Common myeloid progenitor, CD34-positive (primary cell): ENCODE measurements around the gene CD96.

Source experiments
- CTCF ChIA-PET: fragments of 350-600 bp; sonication (Branson Sonifier 250); formaldehyde crosslinking; loops from one replicate; lab custom pipeline; 2021; ENCODE audit warnings: antibody characterized with exemption; lab: Charles Lee
- POLR2A ChIA-PET: fragments of 350-600 bp; sonication (Branson Sonifier 250); formaldehyde crosslinking; loops from one replicate; lab custom pipeline; 2021; ENCODE audit warnings: antibody characterized with exemption; lab: Charles Lee
- DNase-seq, 3 donors: peaks; one replicate each; pipeline versions ENCODE4 v3.0.0 to v3.0.0-alpha.2; 2013
- H3K27ac ChIP-seq, 2 experiments: 1 replicate in 1 of 2; 2 replicates in 1 of 2; pipeline ENCODE4 v1.7.0; 2013; ENCODE audit warnings: inconsistent platforms in 2 of 2, low read length in 2 of 2, mild to moderate bottlenecking in 2 of 2, low read depth in 1 of 2, moderate library complexity in 1 of 2; ENCODE audit not compliant: severe bottlenecking in 2 of 2, insufficient read depth in 1 of 2, poor library complexity in 1 of 2
- H3K27me3 ChIP-seq, 5 experiments: replicated peaks in 2 of 5; 1 replicate in 3 of 5; 2 replicates in 2 of 5; pipeline versions ENCODE4 v1.6.1 to v1.7.0; 2013; ENCODE audit warnings: low read length in 4 of 5, mild to moderate bottlenecking in 2 of 5, moderate library complexity in 2 of 5, inconsistent platforms in 1 of 5; ENCODE audit not compliant: insufficient read depth in 5 of 5, control insufficient read depth in 4 of 5
- H3K36me3 ChIP-seq, 4 experiments: 1 replicate in 2 of 4; 2 replicates in 2 of 4; pipeline versions ENCODE4 v1.6.1 to v1.7.0; 2013; ENCODE audit warnings: low read length in 3 of 4, control low read depth in 1 of 4, mild to moderate bottlenecking in 1 of 4; ENCODE audit not compliant: control insufficient read depth in 4 of 4, insufficient read depth in 4 of 4
- H3K4me1 ChIP-seq, 4 experiments: 1 replicate in 3 of 4; 2 replicates in 1 of 4; pipeline versions ENCODE4 v1.6.1 to v1.7.1; 2013; ENCODE audit warnings: low read length in 3 of 4, mild to moderate bottlenecking in 3 of 4, control low read depth in 1 of 4, inconsistent platforms in 1 of 4, moderate library complexity in 1 of 4; ENCODE audit not compliant: control insufficient read depth in 4 of 4, insufficient read depth in 4 of 4; ENCODE audit errors: control extremely low read depth in 1 of 4
- H3K4me3 ChIP-seq, 7 experiments: 1 replicate in 4 of 7; 2 replicates in 3 of 7; pipeline versions ENCODE4 v1.5.1 to v1.7.0; 2013; ENCODE audit warnings: mild to moderate bottlenecking in 7 of 7, low read length in 6 of 7, moderate library complexity in 6 of 7, inconsistent platforms in 2 of 7, low read depth in 2 of 7, control low read depth in 1 of 7; ENCODE audit not compliant: insufficient read depth in 4 of 7, control insufficient read depth in 1 of 7; ENCODE audit errors: extremely low read depth in 1 of 7
- H3K9me3 ChIP-seq, 5 experiments: 1 replicate in 4 of 5; 2 replicates in 1 of 5; pipeline versions ENCODE4 v1.6.1 to v1.7.1; 2013; ENCODE audit warnings: low read length in 4 of 5, mild to moderate bottlenecking in 2 of 5, inconsistent platforms in 1 of 5, low read depth in 1 of 5, moderate library complexity in 1 of 5; ENCODE audit not compliant: control insufficient read depth in 4 of 5, insufficient read depth in 2 of 5; ENCODE audit errors: control extremely low read depth in 1 of 5
- WGBS: methylation state at CpG from one replicate; pipeline ENCODE4 v1.1.5; 2013; ENCODE audit not compliant: insufficient coverage; 5-methylcytosine and 5-hydroxymethylcytosine counted together

The CD96 gene

DNA sequence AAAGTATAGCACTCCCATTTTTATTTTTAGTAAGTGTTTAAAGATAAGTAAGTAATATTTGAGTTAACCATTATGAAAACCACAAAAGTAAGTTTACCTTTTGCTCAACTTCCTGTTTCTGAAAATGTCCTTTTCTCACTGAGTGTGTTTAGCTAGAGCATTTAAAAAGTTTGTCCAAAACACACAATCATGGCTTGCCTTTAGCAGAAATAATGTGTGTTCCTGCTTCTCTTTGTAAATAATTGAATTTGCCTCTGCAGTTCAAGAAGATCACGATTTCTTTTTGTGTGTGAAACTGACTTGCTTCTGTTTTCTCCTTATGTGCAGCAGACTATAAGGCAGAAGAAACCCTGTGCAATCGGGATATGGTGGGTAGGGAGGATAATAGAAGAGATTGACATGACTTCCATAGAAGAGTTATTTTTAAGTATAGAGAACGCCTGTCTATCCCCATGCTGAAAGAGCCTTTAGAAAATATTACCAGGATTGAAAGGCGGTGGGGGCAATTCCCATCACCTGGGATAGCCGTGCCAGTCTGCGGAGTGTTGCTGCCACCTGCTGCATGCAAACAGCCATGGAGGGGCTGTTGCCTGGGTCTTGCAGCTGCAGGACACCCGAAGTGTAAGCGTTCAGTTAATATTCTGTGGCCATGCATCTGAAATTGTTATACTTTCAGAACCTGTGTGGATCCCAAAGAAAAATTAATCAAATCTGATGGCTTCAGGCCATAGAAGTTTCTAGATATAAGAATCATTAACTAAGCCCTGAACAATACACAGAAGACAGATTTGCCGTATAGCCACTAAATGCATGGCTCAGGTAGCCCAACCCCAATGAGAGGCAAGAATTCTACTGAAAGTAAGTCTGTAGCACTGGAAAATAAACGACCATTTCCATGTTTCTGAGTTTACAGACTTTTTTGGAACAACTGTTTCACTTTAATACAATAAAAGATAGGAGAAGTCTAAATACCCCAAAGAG lies 2.4 kb upstream of the CD96 start:
- Histone ChIP-seq H3K4me1 (peaks cover 21 to 58% (median 34%) of the 10 kb centered on the region in 4 experiments), H3K36me3 (no peaks in the 10 kb centered on the region), H3K27me3 (no peaks in the 10 kb centered on the region), H3K27ac (no peak overlapping the region), H3K9me3 (no peaks in the 10 kb centered on the region), H3K4me3 (peak overlapping the region in 5 of 7 experiments; percentile 22 to 67 (median 49))
- ChIA-PET CTCF (interaction anchor here (0.6 to 1.2 kb wide), 3 partner anchors 262 to 1810 kb away, joined by 3 to 4 read pairs (median 4); no protein-coding TSS in a partner anchor), POLR2A (no interaction called here)
- peak; percentile 51 to 71 (median 60) for DNase-seq
- WGBS = 15% methylated on average over 8 of the region's 10 CpGs

DNA sequence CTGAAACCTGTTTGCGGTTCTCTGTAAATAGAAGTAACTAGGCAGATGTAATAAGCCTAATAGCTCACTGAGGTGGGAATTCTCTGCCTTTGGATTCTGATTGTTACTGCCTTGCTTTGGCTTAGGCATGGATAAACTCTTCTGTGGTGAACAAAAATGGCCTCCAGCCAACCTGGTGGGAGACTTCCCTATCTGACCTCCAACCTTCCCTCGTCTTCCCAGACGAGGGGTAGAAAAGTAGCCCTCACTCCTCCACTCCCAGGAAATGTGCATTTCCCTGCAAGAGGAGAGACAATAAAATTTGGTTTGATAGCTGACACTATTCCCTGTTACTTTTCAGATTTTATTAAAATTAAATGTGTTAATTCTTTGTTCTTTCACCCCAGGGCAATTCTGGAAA lies 606 bp upstream of the CD96 start:
- no peaks in the 10 kb centered on the region for H3K9me3 ChIP-seq
- H3K4me3 ChIP-seq = peak overlapping the region in 1 of 7 experiments; percentile 34
- H3K4me1 ChIP-seq = peaks cover 29 to 67% (median 41%) of the 10 kb centered on the region in 4 experiments
- no peaks in the 10 kb centered on the region for H3K27me3 ChIP-seq
- CTCF ChIA-PET = interaction anchor here (1.1 to 1.6 kb wide), 2 partner anchors 36 to 150 kb away, joined by 3 to 4 read pairs; no protein-coding TSS in a partner anchor
- H3K27ac ChIP-seq = peak overlapping the region in 1 of 2 experiments; percentile 51
- POLR2A ChIA-PET = no interaction called here
- 44% methylated on average over 3 of the region's 3 CpGs for WGBS
- no peak for DNase-seq
- H3K36me3 ChIP-seq = peaks cover 0 to 5% (median 0%) of the 10 kb centered on the region in 4 experiments

- no peak for DNase-seq
- H3K27ac ChIP-seq = peak overlapping the region in 1 of 2 experiments; percentile 62
- peak overlapping the region in 1 of 7 experiments; percentile 45 for H3K4me3 ChIP-seq
- no peaks in the 10 kb centered on the region for H3K27me3 ChIP-seq
- ChIA-PET CTCF (interaction anchor here (1.0 kb wide), 1 partner anchor 148 kb away, joined by 3 read pairs; no protein-coding TSS in a partner anchor), POLR2A (no interaction called here)
- H3K4me1 ChIP-seq = peaks cover 34 to 81% (median 53%) of the 10 kb centered on the region in 4 experiments
- no peaks in the 10 kb centered on the region for H3K9me3 ChIP-seq
- WGBS = 90% methylated on average over 2 of the region's 4 CpGs
- peaks cover 0 to 5% (median 0%) of the 10 kb centered on the region in 4 experiments for H3K36me3 ChIP-seq
Measured at GRCh38 chr3:111542611-111543300, 759 bp downstream of the CD96 start.

DNA sequence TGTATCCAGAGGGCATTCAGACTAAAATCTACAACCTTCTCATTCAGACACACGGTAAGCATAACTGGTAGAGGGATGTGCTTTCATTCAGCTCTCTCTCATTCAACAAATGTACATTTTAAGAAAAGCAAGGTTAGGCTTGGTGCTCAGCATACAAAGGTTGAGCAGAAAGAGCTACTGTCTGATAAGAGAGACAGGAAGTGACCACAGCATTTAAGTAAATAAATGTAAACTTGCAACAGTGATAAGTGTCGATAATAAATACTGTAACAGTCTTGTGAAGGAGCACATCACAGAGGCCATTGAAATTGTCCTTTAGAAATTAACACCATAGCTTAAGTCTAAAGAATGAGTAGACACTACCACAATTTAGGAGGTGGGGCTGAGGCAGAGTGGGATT lies 3.4 kb downstream of the CD96 start:
- no peak for DNase-seq
- CTCF ChIA-PET = interaction anchor here (1.5 kb wide), 1 partner anchor 145 kb away, joined by 3 read pairs; no protein-coding TSS in a partner anchor
- peaks cover 0 to 5% (median 0%) of the 10 kb centered on the region in 4 experiments for H3K36me3 ChIP-seq
- no CpG with 5 or more reads among the region's 2 CpGs for WGBS
- no peak overlapping the region for H3K27ac ChIP-seq
- H3K9me3 ChIP-seq = no peaks in the 10 kb centered on the region
- H3K27me3 ChIP-seq = no peaks in the 10 kb centered on the region
- POLR2A ChIA-PET = no interaction called here
- H3K4me1 ChIP-seq = peaks cover 32 to 83% (median 53%) of the 10 kb centered on the region in 4 experiments
- no peak overlapping the region for H3K4me3 ChIP-seq

DNA sequence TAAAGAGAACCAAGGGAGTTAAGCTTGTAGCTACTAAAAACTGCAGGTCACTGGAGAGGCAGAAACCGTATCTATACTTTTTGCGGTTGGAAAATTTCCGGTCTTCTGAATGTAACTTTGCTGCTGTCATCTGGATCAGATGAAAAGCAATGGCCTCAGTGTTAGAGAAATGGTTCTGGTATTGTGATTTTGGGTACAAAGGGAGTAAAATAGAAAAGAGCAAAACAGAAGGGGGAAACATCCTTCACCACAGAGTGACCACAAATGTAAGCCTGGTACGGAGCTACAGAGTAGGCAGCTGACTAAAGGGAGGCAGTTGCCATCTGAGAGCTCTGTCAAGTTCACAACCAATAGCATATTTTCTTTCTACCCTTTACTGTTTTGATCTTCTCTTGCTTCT lies 5.6 kb downstream of the CD96 start:
- Histone ChIP-seq H3K36me3 (peaks cover 0 to 10% (median 0%) of the 10 kb centered on the region in 4 experiments), H3K4me1 (peaks cover 25 to 68% (median 42%) of the 10 kb centered on the region in 4 experiments), H3K27ac (peak overlapping the region; percentile 10 to 44), H3K4me3 (peak overlapping the region in 3 of 7 experiments; percentile 2 to 34 (median 19)), H3K27me3 (no peaks in the 10 kb centered on the region), H3K9me3 (no peaks in the 10 kb centered on the region)
- ChIA-PET POLR2A (no interaction called here), CTCF (interaction anchor here (1.2 kb wide), 1 partner anchor 20 kb away, joined by 3 read pairs; no protein-coding TSS in a partner anchor)
- peak; percentile 48 to 92 (median 87) for DNase-seq
- 2% methylated on average over 4 of the region's 4 CpGs for WGBS

- 57% methylated on average over 1 of the region's 1 CpG for WGBS
- peaks cover 0 to 10% (median 0%) of the 10 kb centered on the region in 4 experiments for H3K36me3 ChIP-seq
- H3K4me1 ChIP-seq = peaks cover 25 to 67% (median 40%) of the 10 kb centered on the region in 4 experiments
- no peaks in the 10 kb centered on the region for H3K9me3 ChIP-seq
- peak in 1 of 3 donors; percentile 7 for DNase-seq
- POLR2A ChIA-PET = no interaction called here
- CTCF ChIA-PET = interaction anchor here (1.2 kb wide), 1 partner anchor 21 kb away, joined by 3 read pairs; no protein-coding TSS in a partner anchor
- H3K27me3 ChIP-seq = no peaks in the 10 kb centered on the region
- peak overlapping the region; percentile 1 to 44 for H3K27ac ChIP-seq
- H3K4me3 ChIP-seq = peak overlapping the region in 3 of 7 experiments; percentile 14 to 34 (median 19)
Measured at GRCh38 chr3:111548092-111548491, 6.1 kb downstream of the CD96 start.
